SK-N-SH treated with all-trans-retinoic acid at 6 μM for 48 hours (cell line): ENCODE results near the gene FKBP9.
"Not testable (repeated sequence)": the region's sequence is repeated elsewhere in the genome, so short reads cannot be mapped to it uniquely, and the experiment has no call there.

Experiments
- ATAC-seq: fragments of 200-7000 bp; cut with Tn5 transposase; 3 replicates; pipeline ENCODE4 v1.9.1; 2020; ENCODE audit warnings: mild to moderate bottlenecking, moderate library complexity
- ARNTL ChIP-seq: fragments of 450-650 bp; formaldehyde crosslinking; IDR thresholded peaks from 2 replicates; pipeline ENCODE4 v1.5.0; 2020; ENCODE audit warnings: low read depth, mild to moderate bottlenecking, moderate library complexity, borderline replicate concordance
- GLIS3 ChIP-seq: fragments of 250-450 bp; sonication (Bioruptor Pico); IDR thresholded peaks from 2 replicates; pipeline ENCODE4 v1.5.0; 2020; ENCODE audit warnings: mild to moderate bottlenecking, moderate library complexity
- ISL1 ChIP-seq: fragments of 250-450 bp; sonication (Bioruptor Pico); IDR thresholded peaks from 2 replicates; pipeline ENCODE4 v2.1.2; 2022; ENCODE audit warnings: mild to moderate bottlenecking, moderate library complexity
- PPARA ChIP-seq: fragments of 250-450 bp; sonication (Bioruptor Pico); IDR thresholded peaks from 2 replicates; pipeline ENCODE4 v1.5.0; 2020; ENCODE audit warnings: mild to moderate bottlenecking, borderline replicate concordance
- TOX ChIP-seq: fragments of 250-450 bp; sonication (Bioruptor Pico); IDR thresholded peaks from 2 replicates; pipeline ENCODE4 v1.8.0; 2021; ENCODE audit warnings: mild to moderate bottlenecking, moderate library complexity, borderline replicate concordance
- ZC3H10 ChIP-seq: fragments of 250-450 bp; sonication (Bioruptor Pico); IDR thresholded peaks from 2 replicates; pipeline ENCODE4 v1.5.1; 2021; ENCODE audit warnings: mild to moderate bottlenecking, moderate library complexity
- ZFP3 ChIP-seq: fragments of 250-450 bp; sonication (Bioruptor Pico); IDR thresholded peaks from 2 replicates; pipeline ENCODE4 v1.5.0; 2020; ENCODE audit warnings: mild to moderate bottlenecking, moderate library complexity
- ZFP30 ChIP-seq: fragments of 450-650 bp; formaldehyde crosslinking; IDR thresholded peaks from 2 replicates; pipeline ENCODE4 v1.5.0; 2022; ENCODE audit warnings: mild to moderate bottlenecking, moderate library complexity
- TF ChIP-seq, protein P1 (sequence below): fragments of 250-450 bp; sonication (Bioruptor Pico); IDR thresholded peaks from 2 replicates; pipeline ENCODE4 v1.5.1; 2021; ENCODE audit warnings: mild to moderate bottlenecking, moderate library complexity
- TF ChIP-seq, protein P2 (sequence below): fragments of 250-450 bp; sonication (Bioruptor Pico); IDR thresholded peaks from 2 replicates; pipeline ENCODE4 v1.8.0; 2020; ENCODE audit warnings: mild to moderate bottlenecking, moderate library complexity, borderline replicate concordance
- TF ChIP-seq, protein P3 (sequence below): fragments of 250-450 bp; sonication (Bioruptor Pico); IDR thresholded peaks from 2 replicates; pipeline ENCODE4 v1.5.1; 2020; ENCODE audit warnings: low read depth, mild to moderate bottlenecking, moderate library complexity

FKBP9 gene

DNA sequence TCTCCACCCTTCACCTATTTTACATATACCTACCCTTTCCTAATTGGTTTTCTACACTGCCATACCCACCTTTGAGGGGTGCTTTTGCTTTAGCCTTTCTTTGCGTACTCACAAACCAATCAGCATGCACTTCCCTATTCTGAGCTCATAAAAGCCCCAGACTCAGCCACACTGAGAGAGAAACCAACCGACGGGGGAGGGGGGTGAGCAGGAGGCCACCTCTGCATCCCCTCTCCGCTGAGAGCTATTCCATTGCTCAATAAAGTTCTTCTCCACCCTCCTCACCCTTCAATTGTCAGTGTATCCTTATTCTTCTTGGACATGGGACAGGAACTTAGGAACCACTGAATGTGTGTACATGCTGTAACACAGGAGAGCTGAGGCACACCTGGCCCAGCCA is 9.0 kb upstream of the FKBP9 start (continued):
- TF ChIP-seq, protein P1, sequence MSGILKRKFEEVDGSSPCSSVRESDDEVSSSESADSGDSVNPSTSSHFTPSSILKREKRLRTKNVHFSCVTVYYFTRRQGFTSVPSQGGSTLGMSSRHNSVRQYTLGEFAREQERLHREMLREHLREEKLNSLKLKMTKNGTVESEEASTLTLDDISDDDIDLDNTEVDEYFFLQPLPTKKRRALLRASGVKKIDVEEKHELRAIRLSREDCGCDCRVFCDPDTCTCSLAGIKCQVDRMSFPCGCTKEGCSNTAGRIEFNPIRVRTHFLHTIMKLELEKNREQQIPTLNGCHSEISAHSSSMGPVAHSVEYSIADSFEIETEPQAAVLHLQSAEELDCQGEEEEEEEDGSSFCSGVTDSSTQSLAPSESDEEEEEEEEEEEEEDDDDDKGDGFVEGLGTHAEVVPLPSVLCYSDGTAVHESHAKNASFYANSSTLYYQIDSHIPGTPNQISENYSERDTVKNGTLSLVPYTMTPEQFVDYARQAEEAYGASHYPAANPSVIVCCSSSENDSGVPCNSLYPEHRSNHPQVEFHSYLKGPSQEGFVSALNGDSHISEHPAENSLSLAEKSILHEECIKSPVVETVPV (CRISPR knock-in tag) = no peak
- TF ChIP-seq ZFP30 (CRISPR knock-in tag) = no peak
- TF ChIP-seq GLIS3 = no peak
- no peak for TF ChIP-seq TOX (CRISPR knock-in tag)
- TF ChIP-seq, protein P2, sequence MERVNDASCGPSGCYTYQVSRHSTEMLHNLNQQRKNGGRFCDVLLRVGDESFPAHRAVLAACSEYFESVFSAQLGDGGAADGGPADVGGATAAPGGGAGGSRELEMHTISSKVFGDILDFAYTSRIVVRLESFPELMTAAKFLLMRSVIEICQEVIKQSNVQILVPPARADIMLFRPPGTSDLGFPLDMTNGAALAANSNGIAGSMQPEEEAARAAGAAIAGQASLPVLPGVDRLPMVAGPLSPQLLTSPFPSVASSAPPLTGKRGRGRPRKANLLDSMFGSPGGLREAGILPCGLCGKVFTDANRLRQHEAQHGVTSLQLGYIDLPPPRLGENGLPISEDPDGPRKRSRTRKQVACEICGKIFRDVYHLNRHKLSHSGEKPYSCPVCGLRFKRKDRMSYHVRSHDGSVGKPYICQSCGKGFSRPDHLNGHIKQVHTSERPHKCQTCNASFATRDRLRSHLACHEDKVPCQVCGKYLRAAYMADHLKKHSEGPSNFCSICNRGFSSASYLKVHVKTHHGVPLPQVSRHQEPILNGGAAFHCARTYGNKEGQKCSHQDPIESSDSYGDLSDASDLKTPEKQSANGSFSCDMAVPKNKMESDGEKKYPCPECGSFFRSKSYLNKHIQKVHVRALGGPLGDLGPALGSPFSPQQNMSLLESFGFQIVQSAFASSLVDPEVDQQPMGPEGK (CRISPR knock-in tag) = no peak
- TF ChIP-seq, all 23 proteins: peak for 0

DNA sequence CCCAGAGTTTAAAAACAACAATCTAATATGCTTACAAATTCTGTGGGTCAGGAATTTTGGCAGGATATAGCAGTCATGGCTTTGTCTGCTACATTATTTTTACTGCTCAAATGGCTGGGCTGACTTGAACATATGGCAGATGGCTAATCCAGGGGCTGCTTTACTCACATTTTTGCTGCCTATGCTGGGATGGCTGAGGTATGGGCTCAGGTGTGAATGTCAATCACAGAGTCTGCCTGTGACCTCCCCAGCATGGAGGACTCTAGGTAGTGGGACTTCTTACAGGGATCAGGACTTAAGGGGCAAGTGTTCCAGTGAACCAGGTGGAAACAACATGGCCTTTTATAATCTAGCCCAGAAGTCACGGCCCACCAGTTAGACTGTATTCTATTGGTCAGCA is 4.4 kb upstream of the FKBP9 start:
- no peak for ATAC-seq
- no peak for TF ChIP-seq ARNTL (CRISPR knock-in tag)
- TF ChIP-seq ZC3H10 (CRISPR knock-in tag) = no peak
- no peak for TF ChIP-seq ZFP3 (CRISPR knock-in tag)
- TF ChIP-seq, protein P3, sequence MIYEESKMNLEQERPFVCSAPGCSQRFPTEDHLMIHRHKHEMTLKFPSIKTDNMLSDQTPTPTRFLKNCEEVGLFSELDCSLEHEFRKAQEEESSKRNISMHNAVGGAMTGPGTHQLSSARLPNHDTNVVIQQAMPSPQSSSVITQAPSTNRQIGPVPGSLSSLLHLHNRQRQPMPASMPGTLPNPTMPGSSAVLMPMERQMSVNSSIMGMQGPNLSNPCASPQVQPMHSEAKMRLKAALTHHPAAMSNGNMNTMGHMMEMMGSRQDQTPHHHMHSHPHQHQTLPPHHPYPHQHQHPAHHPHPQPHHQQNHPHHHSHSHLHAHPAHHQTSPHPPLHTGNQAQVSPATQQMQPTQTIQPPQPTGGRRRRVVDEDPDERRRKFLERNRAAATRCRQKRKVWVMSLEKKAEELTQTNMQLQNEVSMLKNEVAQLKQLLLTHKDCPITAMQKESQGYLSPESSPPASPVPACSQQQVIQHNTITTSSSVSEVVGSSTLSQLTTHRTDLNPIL (CRISPR knock-in tag) = no peak

DNA sequence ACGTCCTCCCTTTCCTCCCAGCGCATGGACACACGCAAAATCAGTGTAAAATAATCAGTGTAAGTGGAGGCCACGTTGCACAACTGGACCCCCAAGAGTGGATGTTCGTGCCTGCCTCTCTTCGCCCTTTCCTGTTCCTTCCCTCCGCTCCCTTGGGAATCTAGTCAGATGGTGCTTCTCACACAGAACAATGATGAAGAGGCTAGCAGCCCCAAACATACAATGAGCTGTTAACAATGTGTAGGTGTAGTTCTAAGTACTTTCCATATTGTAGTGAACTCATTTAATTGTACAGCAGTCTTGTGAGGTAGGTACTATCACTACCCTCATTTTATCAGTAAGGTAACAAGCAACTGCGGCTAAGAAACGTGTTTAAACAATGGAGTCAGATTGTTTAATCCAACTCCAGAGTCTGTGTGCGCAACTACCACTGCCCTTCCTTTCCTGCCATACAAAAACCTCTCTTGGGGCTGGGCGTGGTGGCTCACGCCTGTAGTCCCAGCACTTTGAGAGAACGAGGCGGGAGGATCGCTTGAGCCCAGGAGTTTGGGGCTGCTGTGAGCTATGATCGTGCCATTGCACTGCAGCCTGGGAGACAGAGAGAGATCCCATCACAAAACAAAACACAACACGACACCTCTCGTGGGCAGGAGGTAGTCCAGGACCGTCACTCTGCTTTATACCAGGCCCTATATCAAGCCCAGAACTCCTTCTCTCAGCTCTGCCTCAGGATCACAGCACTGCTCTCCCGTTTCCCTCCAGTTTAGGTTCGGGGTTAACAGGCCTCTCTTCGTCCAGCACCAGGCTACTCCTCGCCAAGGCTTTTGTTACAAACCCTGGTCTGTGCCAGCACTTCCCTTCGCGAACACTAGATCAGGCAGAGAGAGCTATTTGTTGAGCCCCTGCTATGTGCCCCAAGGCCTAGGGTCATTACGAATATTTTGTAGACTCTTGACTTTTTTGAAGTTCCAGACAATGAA is 1.1 kb downstream of the FKBP9 start:
- no peak for TF ChIP-seq ZFP3 (CRISPR knock-in tag)
- TF ChIP-seq PPARA (CRISPR knock-in tag) = no peak
- no peak for TF ChIP-seq ISL1 (CRISPR knock-in tag)
- ATAC-seq = peak; percentile 14

DNA sequence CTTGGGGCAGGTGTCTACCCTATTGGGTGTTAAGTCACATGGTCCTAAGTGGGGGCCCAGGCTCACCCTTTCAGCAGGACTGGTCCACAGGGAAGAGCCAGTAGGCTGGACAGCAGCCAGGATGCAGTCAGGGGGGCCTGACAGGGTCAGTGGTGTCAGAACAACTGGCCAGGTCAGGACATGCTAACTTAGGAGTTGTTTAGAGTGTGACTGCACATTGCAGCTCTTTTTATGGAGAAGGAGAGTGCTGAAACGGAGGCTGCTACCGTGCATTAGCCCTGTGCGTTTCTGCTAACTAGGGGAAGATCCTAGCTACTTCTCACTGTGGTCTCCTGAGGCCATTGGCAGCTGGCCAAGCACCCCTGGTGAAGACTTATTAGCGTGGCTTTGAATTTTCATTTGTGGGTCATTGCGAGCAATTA is 6.7 kb downstream of the FKBP9 start:
- peak; percentile 42 for ATAC-seq

DNA sequence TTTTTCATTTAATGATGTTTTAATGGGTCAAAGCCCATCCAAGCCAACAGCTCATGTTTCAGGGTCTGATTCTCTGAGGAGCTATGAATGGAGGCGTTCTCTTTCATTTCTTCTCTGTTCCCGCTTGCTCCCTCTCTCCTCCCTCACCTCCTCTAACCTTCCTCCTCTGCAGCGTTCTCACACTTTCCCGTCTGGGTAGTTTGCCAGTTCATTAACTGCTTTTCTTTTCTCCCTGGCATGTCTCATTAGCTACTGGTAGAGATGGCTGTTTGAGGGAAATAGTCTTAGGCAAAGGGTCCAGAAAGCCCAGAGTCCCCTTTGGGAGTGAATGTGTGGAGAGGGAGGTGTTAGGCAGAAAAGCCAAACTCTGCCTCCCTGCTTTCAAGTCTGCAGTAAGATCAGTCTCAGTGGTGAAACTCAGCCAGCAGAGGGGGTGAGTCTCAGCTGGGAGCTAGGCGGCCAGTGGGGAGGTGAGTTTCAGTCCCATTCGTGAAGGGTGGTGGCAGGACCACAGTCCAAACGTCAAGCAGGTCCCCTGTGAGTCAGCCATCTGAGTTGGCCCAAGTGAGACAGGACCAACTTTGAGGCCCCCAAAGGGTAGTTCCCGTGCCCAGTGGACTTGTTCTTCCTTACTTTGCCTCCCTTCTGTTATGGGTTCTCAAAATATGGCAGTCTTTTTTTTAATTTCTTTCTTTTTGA is 7.4 kb downstream of the FKBP9 start:
- ATAC-seq = peak; percentile 95

DNA sequence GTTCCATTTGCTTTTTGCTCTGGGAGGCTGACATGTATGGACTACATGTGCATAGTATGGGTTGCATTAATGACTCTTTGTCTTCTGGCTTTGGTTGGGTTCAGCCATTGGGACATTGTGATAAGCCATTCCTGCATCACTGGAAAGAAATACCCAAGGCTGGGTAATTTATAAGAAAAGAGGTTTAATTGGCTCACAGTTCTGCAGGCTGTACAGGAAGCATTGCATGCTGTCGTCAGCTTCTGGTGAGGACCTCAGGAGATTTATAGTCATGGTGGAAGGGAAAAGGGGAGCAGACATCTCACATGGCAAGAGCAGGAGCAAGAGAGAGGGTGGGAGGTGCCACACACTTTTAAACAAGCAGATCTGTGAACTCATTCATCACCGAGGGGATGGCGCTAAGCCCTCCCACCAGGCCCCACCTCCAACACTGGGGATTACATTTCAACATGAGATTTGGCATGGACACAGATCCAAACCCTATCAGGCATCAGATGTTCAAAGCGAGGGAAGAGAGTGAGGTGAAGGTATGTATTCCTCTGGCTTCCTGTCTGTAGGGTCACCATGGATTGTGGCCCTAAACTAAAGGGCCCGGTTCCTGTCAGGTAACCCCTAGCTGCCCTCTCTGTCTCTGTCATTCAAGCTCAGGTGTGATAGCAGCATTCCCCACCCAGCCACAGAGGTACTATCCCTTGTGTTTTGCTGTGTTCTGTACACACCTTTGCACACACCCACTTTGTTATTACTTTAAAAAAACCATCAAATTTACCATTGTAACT is 9.4 kb downstream of the FKBP9 start:
- ATAC-seq = not testable (repeated sequence)

DNA sequence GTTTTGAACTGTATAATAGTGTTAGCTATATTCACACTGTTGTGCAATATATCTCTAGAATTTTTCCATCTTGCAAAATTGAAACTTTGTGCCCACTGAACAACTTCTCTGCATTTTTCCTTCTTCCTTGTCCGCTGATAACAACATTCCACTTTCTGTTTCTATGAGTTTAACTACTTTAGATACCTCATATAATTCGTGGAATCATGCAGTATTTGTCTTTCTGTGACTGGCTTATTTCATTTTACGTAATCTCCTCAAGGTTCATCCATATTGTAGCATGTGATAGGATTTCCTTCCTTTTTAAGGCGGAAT is 10.0 kb downstream of the FKBP9 start:
- ATAC-seq = not testable (repeated sequence)

DNA sequence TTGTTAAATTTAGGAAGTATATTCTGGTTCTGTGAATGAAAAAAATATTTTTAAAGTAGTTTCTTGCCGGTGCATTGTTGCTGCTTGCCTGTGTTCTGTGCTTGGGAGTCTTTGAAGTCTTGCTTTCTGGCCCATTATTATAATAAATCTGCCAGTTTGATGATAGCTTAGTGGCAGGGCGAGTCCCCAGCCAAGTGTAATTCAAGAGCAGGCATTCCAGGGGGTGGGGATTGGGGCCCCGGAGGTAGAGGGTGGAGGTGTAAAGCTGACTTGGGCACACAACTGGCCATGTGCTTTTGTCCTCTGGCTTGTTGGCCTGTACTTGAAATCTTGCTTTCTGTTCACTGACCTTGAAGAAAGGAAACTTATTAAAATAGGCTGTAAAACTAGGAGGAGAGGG is 14.7 kb downstream of the FKBP9 start:
- ATAC-seq = peak; percentile 51

DNA sequence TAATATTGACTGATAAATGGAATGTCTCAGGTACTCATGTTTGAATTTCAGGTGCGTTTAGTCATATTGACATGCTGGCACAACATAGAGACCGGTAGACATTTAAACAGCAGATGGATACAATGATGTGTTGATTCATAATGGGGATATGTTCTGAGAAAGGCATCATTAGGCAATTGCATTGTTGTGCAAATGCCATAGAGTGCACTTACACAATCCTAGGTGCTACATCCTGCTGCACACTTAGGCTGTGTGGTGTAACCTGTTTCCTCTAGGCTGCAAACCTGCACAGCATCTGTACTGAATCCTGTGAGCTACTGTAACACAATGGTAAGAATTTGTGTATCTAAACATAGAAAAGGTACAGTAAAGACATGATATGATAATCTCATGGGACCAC is 19.9 kb downstream of the FKBP9 start:
- ATAC-seq = not testable (repeated sequence)

DNA sequence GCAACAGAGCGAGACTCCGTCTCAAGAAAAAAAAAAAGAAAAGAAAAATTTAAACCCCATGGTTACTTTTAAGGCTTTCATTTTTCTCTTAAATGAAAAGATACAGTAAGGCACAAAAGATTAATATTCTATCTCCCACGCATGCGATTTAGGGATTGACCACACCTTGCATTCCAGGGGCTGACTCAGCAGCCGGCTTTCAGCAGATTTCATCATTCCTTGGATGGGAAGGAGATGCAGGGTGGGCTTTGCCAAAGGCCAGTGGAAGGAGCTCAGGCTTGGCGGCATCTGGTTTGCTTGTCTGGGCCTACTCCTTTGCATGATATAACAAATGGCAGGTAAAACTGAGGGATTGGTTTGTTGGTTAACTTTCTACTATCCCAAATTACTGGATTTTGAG is 22.0 kb downstream of the FKBP9 start:
- ATAC-seq = not testable (repeated sequence)

DNA sequence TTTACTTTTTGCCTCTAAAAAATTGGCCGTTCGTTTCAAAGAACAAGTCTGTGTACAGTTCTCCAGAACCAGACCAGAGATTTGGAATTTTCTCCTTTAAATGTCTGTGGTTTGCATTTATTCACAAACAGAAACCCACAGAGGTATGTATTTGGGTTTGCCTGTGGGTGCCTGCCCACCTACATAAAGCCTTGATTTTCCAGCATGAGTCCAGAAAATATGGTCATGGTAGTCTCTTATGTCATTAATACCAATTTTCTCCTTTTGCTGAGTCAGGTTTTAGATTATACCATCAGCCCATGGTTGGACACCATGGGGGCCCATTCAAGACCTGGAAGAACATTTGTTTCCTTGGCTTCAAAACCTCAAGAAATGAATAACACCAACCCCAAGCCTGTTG is 22.7 kb downstream of the FKBP9 start:
- not testable (repeated sequence) for ATAC-seq

DNA sequence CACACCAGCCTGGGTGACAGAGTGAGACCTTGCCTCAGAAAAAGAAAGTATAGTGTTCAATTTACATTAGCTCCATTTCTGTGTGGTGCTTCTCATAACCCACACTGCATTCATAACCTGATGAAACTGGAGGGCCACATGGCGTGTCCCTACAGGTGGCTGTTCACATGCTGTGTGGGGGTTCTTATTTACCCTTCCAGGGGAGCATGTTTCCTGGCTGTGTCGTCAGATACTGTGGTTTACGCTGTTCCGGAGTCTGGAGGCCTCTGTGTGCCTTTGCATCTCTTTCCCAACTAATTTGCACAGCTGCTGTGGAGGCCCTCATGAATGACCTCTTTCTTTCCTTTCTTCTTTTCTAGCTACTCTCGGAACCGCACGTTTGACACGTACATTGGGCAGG is 30.9 kb downstream of the FKBP9 start:
- ATAC-seq = not testable (repeated sequence)
